Stomach (tissue), 4 donors: Measurements from ENCODE around the gene PSORS1C2.

ENCODE experiments used
- CTCF ChIP-seq, 7 experiments: fragments of 450-650 bp in 4 of 7; fragments of 200-600 bp in 3 of 7; sonication (generic) in 3 of 7; IDR thresholded peaks; one replicate each; pipeline ENCODE4 v1.5.1; 2016 to 2019; ENCODE audit warnings: antibody characterized with exemption in 7 of 7, control low read depth in 2 of 7, mild to moderate bottlenecking in 1 of 7
- EP300 ChIP-seq: sonication (generic); formaldehyde crosslinking; IDR thresholded peaks from one replicate; pipeline ENCODE4 v1.6.1; 2017; ENCODE audit warnings: antibody characterized with exemption

GRCh38 chr6:31121131-31121790 is 17.6 kb downstream of the PSORS1C2 start:
- TF ChIP-seq EP300 = no peak
- no peak for TF ChIP-seq CTCF (IDR thresholded peaks at IDR 0.05)
